HL-60 (cell line): ENCODE results near the gene MPZL3.

Experiments
- CTCF ChIP-seq: IDR thresholded peaks from one replicate; pipeline ENCODE4 v1.5.1; 2011; ENCODE audit warnings: low read length, control low read depth, inconsistent platforms; ENCODE audit not compliant: insufficient read depth
- GABPA ChIP-seq: IDR thresholded peaks from 2 replicates; pipeline ENCODE4 v1.6.1; 2012; ENCODE audit warnings: low read depth
- POLR2AphosphoS5 ChIP-seq: IDR thresholded peaks from 2 replicates; pipeline ENCODE4 v1.6.1; 2012; ENCODE audit warnings: low read depth
- REST ChIP-seq: IDR thresholded peaks from 2 replicates; pipeline ENCODE4 v1.6.1; 2012; ENCODE audit warnings: low read depth; ENCODE audit not compliant: insufficient replicate concordance
- SPI1 ChIP-seq: IDR thresholded peaks from 2 replicates; pipeline ENCODE4 v1.6.1; 2012; ENCODE audit warnings: low read depth, mild to moderate bottlenecking, borderline replicate concordance

GRCh38 chr11:118301600-118302195 is 49.5 kb upstream of the MPZL3 start:
- no peak for TF ChIP-seq CTCF
- TF ChIP-seq POLR2AphosphoS5 = no peak
- no peak for TF ChIP-seq SPI1
- TF ChIP-seq REST = no peak
- no peak for TF ChIP-seq GABPA
